Measurements from ENCODE around the gene TRDMT1.

DNA sequence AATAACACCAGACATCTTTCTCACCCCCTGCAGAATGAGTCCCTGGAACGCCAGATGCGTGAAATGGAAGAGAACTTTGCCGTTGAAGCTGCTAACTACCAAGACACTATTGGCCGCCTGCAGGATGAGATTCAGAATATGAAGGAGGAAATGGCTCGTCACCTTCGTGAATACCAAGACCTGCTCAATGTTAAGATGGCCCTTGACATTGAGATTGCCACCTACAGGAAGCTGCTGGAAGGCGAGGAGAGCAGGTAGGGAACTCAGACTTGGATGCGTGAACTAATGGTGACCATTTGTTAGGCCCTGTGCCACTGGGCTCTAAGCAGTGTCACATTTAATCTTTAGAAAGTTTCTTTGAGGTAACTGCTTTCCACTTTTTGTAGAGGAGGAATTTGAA is 33.7 kb upstream of the TRDMT1 start:
- TF ChIP-seq, protein P1, sequence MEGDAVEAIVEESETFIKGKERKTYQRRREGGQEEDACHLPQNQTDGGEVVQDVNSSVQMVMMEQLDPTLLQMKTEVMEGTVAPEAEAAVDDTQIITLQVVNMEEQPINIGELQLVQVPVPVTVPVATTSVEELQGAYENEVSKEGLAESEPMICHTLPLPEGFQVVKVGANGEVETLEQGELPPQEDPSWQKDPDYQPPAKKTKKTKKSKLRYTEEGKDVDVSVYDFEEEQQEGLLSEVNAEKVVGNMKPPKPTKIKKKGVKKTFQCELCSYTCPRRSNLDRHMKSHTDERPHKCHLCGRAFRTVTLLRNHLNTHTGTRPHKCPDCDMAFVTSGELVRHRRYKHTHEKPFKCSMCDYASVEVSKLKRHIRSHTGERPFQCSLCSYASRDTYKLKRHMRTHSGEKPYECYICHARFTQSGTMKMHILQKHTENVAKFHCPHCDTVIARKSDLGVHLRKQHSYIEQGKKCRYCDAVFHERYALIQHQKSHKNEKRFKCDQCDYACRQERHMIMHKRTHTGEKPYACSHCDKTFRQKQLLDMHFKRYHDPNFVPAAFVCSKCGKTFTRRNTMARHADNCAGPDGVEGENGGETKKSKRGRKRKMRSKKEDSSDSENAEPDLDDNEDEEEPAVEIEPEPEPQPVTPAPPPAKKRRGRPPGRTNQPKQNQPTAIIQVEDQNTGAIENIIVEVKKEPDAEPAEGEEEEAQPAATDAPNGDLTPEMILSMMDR (IDR thresholded peaks at IDR 0.05): no peak
- no peak for TF ChIP-seq EP300 (IDR thresholded peaks at IDR 0.05; ENCODE audit: low read depth)

Measured in transverse colon (tissue), 3 donors.